PC-3 (cell line): Measurements from ENCODE around the gene PTPRN2. TPM values are rescaled to one million over a fixed set of nuclear protein-coding genes. Genes with fewer than 3 reads are reported as not detected.

Experiments used
- ATAC-seq: fragments of 200-7000 bp; cut with Tn5 transposase; 2 replicates; pipeline ENCODE4 v1.9.1; 2020; ENCODE audit warnings: mild to moderate bottlenecking, moderate library complexity
- BruUV-seq: library from RNA; stranded (reverse); fragments of 400-500 nt; replicated peaks from 2 replicates; lab custom pipeline; 2021; lab: Mats Ljungman, UMichigan
- CTCF ChIA-PET: fragments of 300-600 bp; sonication (Branson Sonifier 250); formaldehyde crosslinking; loops from one replicate; lab custom pipeline; 2022; ENCODE audit warnings: antibody characterized with exemption; lab: Charles Lee
- POLR2A ChIA-PET: fragments of 300-600 bp; sonication (Branson Sonifier 250); formaldehyde crosslinking; loops from one replicate; lab custom pipeline; 2022; ENCODE audit warnings: antibody characterized with exemption; ENCODE audit not compliant: unreplicated experiment; lab: Charles Lee
- DNase-seq: peaks from one replicate; pipeline ENCODE4 v3.0.0-alpha.2; 2015
- H2AFZ ChIP-seq: fragments of 300-600 bp; sonication (generic); 2 replicates; pipeline ENCODE4 v1.6.0; 2016; ENCODE audit warnings: antibody characterized with exemption, low read length
- H3F3A ChIP-seq: fragments of 300-600 bp; sonication (generic); one replicate; pipeline ENCODE4 v1.6.0; 2017; ENCODE audit warnings: antibody characterized with exemption, low read length, control low read depth, mild to moderate bottlenecking; ENCODE audit not compliant: unreplicated experiment
- H3K27ac ChIP-seq: fragments of 300-600 bp; sonication (generic); 2 replicates; pipeline ENCODE4 v1.5.1; 2016; ENCODE audit warnings: mild to moderate bottlenecking, low read length
- H3K27me3 ChIP-seq: fragments of 300-600 bp; sonication (generic); 2 replicates; pipeline ENCODE4 v1.6.1; 2016; ENCODE audit warnings: low read length, mixed read lengths
- H3K36me3 ChIP-seq: fragments of 300-600 bp; sonication (generic); 2 replicates; pipeline ENCODE4 v1.6.1; 2016; ENCODE audit warnings: low read depth, mixed run types, low read length, mixed read lengths
- H3K4me1 ChIP-seq: fragments of 300-600 bp; sonication (generic); 2 replicates; pipeline ENCODE4 v1.5.1; 2016; ENCODE audit warnings: low read length; ENCODE audit not compliant: insufficient read depth
- H3K4me2 ChIP-seq: fragments of 300-600 bp; sonication (generic); 2 replicates; pipeline ENCODE4 v1.6.0; 2016; ENCODE audit warnings: low read length
- H3K4me3 ChIP-seq: fragments of 300-600 bp; sonication (generic); 2 replicates; pipeline ENCODE4 v1.5.1; 2016; ENCODE audit warnings: mild to moderate bottlenecking, low read length, mixed read lengths
- H3K79me2 ChIP-seq: fragments of 300-600 bp; sonication (generic); 2 replicates; pipeline ENCODE4 v1.6.1; 2017; ENCODE audit warnings: low read length, mixed read lengths
- H3K9ac ChIP-seq: fragments of 300-600 bp; sonication (generic); 2 replicates; pipeline ENCODE4 v1.6.0; 2016; ENCODE audit warnings: mild to moderate bottlenecking, low read length
- H3K9me2 ChIP-seq: fragments of 300-600 bp; sonication (generic); replicated peaks from 2 replicates; pipeline ENCODE4 v1.6.1; 2016; ENCODE audit warnings: mixed run types, low read length, mixed read lengths
- H3K9me3 ChIP-seq: fragments of 300-600 bp; sonication (generic); 2 replicates; pipeline ENCODE4 v1.6.1; 2016; ENCODE audit warnings: low read length, mixed read lengths
- H4K20me1 ChIP-seq: fragments of 300-600 bp; sonication (generic); 2 replicates; pipeline ENCODE4 v1.6.1; 2016; ENCODE audit warnings: low read length, mixed read lengths
- EZH2 ChIP-seq: fragments of 300-600 bp; sonication (generic); IDR thresholded peaks from one replicate; pipeline ENCODE4 v1.6.1; 2017; ENCODE audit warnings: antibody characterized with exemption, mild to moderate bottlenecking, low read length; ENCODE audit not compliant: unreplicated experiment
- EZH2phosphoT487 ChIP-seq: fragments of 300-600 bp; sonication (generic); IDR thresholded peaks from 2 replicates; pipeline ENCODE4 v1.6.1; 2018; ENCODE audit warnings: mild to moderate bottlenecking, antibody characterized with exemption, low read length, borderline replicate concordance
- intact Hi-C: fragments of 100-400 bp; cut with micrococcal nuclease; formaldehyde crosslinking; loops from 2 replicates; pipeline ENCODE4 v1.9.0; 2023
- total RNA-seq: library from RNA; depleted of rRNA; stranded (reverse); fragments of >200 nt; gene quantifications from 2 replicates; pipeline ENCODE4 v1.2.3, GENCODE V29; 2014
- TF ChIP-seq, protein P1 (sequence below): fragments of 300-600 bp; sonication (generic); conservative IDR thresholded peaks from 2 replicates; pipeline ENCODE4 v1.5.1; 2017; ENCODE audit warnings: antibody characterized with exemption, low read depth, mild to moderate bottlenecking, low read length

PTPRN2 gene
- total RNA-seq, 1 experiment from 2014 or later = 3.2 TPM

DNA sequence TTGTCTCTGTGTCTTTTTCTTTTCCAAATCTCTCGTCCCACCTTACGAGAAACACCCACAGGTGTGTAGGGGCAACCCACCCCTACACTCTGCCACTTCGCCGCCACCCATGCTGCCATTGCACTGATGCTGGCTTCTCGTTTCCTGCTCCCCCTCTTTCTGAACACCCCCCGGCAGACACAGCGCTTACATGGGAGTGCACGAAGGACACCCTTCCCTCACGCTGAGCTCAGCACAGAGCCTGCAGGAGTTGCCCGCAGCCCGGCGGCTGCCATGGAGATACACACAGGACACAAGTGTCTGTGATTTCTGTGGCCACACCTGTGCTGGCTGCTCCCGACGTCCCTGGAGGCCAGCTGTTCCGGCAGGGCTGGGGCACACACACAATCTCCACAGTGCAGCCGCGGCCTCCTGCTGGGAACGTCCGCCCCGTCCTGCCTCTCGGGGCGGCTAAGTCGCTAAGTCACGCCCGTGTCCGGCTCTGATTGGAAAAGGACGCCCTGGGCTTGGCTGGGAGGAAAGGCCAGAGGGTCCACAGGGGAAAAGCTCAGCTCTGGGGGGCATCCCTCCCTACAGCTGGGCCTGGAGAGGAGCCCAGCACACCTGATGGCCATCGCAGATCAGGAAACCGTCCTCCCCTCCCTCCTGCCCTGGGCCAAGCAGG lies 349.8 kb downstream of the PTPRN2 start:
- CTCF ChIA-PET = no interaction called here
- Histone ChIP-seq H4K20me1 (no peaks in the 10 kb centered on the region), H3K36me3 (no peaks in the 10 kb centered on the region), H3K27ac (peak overlapping the region; percentile 75), H3K9me3 (no peaks in the 10 kb centered on the region), H3K4me2 (peak overlapping the region; percentile 60), H3K27me3 (no peaks in the 10 kb centered on the region), H3K9ac (peak overlapping the region; percentile 66), H3F3A (no peaks in the 10 kb centered on the region), H3K79me2 (no peaks in the 10 kb centered on the region), H3K9me2 (no peaks in the 10 kb centered on the region), H3K4me1 (peaks cover 35% of the 10 kb centered on the region), H2AFZ (no peak overlapping the region), H3K4me3 (peak overlapping the region; percentile 40; the same call in 1 of the 2 replicates)
- no TSS peak for BruUV-seq
- intact Hi-C loops = no loop called here
- ATAC-seq (peak; percentile 46), DNase-seq (peak; percentile 23)
- POLR2A ChIA-PET = interaction anchor here (0.6 kb wide), 1 partner anchor 799 kb away, joined by 3 read pairs; no protein-coding TSS in a partner anchor
- TF ChIP-seq EZH2phosphoT487 (no peak), EZH2 (no peak)
- TF ChIP-seq, protein P1, sequence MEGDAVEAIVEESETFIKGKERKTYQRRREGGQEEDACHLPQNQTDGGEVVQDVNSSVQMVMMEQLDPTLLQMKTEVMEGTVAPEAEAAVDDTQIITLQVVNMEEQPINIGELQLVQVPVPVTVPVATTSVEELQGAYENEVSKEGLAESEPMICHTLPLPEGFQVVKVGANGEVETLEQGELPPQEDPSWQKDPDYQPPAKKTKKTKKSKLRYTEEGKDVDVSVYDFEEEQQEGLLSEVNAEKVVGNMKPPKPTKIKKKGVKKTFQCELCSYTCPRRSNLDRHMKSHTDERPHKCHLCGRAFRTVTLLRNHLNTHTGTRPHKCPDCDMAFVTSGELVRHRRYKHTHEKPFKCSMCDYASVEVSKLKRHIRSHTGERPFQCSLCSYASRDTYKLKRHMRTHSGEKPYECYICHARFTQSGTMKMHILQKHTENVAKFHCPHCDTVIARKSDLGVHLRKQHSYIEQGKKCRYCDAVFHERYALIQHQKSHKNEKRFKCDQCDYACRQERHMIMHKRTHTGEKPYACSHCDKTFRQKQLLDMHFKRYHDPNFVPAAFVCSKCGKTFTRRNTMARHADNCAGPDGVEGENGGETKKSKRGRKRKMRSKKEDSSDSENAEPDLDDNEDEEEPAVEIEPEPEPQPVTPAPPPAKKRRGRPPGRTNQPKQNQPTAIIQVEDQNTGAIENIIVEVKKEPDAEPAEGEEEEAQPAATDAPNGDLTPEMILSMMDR = no peak

DNA sequence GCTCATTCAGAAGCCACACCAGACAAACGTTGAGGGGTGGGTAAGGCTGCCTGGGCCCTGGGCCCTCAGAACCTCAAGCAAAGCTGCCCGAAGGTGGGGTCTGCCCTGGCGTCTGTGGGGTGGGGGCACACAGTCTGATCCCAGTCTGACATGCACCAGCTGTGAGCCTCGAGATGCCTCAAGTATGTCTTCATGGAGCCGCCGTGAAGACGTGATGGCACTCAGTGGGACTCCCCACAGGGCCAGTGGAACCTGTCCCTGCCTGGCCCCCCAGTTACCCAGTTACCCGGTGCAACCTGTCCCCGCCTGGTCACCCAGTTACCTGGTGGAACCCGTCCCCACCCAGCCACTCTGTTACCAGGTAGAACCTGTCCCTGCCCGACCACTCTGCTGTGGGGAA lies 351.2 kb downstream of the PTPRN2 start:
- no peaks in the 10 kb centered on the region for H3K79me2 ChIP-seq
- H3K27me3 ChIP-seq = no peaks in the 10 kb centered on the region
- H3K4me1 ChIP-seq = peaks cover 35% of the 10 kb centered on the region
- no peaks in the 10 kb centered on the region for H3K9me3 ChIP-seq
- no peaks in the 10 kb centered on the region for H3F3A ChIP-seq
- H3K27ac ChIP-seq = no peak overlapping the region
- H3K9me2 ChIP-seq = no peaks in the 10 kb centered on the region
- no peak overlapping the region for H2AFZ ChIP-seq
- H3K4me2 ChIP-seq = no peak overlapping the region
- no peaks in the 10 kb centered on the region for H4K20me1 ChIP-seq
- DNase-seq (no peak), ATAC-seq (no peak)
- intact Hi-C loops = no loop called here
- TF ChIP-seq, protein P1 = no peak
- TF ChIP-seq EZH2 (no peak), EZH2phosphoT487 (no peak)
- POLR2A ChIA-PET = no interaction called here
- no peak overlapping the region for H3K4me3 ChIP-seq
- CTCF ChIA-PET = no interaction called here
- no TSS peak for BruUV-seq
- no peaks in the 10 kb centered on the region for H3K36me3 ChIP-seq
- H3K9ac ChIP-seq = no peak overlapping the region

DNA sequence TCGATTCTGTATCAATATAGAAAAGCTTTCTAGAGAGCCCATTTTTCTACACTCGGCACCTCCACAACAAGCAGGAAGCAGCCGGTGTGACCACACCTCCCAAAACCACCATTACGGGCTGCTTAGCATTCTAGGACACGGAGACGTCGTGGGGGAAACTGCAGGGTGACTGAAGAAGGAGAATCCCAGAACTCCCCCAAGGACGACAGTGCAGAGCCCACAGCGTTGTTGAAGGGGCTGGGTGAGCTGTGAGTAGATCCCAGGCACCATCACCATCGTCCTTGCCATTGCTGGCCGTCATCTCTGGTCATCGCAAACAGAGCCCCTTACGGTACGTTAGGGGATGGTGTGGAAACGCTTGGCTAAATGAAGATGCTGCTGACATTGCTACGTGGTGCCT lies 351.8 kb downstream of the PTPRN2 start:
- H2AFZ ChIP-seq = no peak overlapping the region
- no peak overlapping the region for H3K9ac ChIP-seq
- ATAC-seq (no peak), DNase-seq (no peak)
- no peaks in the 10 kb centered on the region for H3K9me2 ChIP-seq
- H3K79me2 ChIP-seq = no peaks in the 10 kb centered on the region
- intact Hi-C loops = no loop called here
- no peaks in the 10 kb centered on the region for H3K36me3 ChIP-seq
- TF ChIP-seq EZH2phosphoT487 = no peak
- TF ChIP-seq, protein P1 = no peak
- no peak for TF ChIP-seq EZH2
- H3K4me3 ChIP-seq = no peak overlapping the region
- peaks cover 35% of the 10 kb centered on the region for H3K4me1 ChIP-seq
- H3K27ac ChIP-seq = no peak overlapping the region
- BruUV-seq = no TSS peak
- H3K27me3 ChIP-seq = no peaks in the 10 kb centered on the region
- H3F3A ChIP-seq = no peaks in the 10 kb centered on the region
- H3K4me2 ChIP-seq = no peak overlapping the region
- 0 out of 2 replicates have a peak, but pooled peaks cover 2% of the 10 kb centered on the region for H3K9me3 ChIP-seq
- H4K20me1 ChIP-seq = no peaks in the 10 kb centered on the region
- ChIA-PET CTCF (no interaction called here), POLR2A (no interaction called here)
